ENCODE measurements around the gene RPAP3.

RPAP3 gene

DNA sequence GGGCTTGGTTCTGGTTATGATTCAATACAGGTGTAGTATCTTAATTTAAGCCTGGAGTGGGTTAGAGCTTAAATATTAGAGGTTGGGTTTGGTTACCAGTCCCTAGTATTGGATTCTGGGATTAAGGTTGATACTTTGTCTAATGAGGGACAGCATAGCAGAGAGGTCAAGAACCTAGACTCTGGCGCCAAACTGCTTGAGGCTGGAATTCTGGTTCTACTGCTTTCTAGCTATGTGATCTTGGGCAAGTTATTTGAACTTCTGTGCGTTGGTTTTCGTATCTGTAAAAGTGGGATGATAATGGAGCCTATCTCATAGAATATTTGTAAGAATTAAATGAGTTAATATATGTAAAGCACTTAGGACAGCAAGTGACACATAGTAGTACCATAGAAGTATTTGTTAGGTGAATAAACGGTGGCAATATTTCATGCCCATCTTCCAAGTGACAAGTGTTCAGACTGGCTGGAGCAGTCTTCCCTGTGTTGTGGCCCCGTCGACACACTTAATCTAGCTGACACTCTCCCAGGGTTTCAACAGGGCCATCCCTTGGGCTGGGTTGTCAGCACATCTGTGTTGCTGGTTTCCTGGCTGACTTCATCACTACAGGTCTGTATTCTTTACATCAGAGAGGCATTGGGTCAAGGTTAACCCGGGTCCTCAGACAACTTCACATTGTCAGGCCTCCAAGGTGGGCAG lies 16.5 kb upstream of the RPAP3 start:
- no peak for DNase-seq (ENCODE audit: low read depth in 2 of 2)

DNA sequence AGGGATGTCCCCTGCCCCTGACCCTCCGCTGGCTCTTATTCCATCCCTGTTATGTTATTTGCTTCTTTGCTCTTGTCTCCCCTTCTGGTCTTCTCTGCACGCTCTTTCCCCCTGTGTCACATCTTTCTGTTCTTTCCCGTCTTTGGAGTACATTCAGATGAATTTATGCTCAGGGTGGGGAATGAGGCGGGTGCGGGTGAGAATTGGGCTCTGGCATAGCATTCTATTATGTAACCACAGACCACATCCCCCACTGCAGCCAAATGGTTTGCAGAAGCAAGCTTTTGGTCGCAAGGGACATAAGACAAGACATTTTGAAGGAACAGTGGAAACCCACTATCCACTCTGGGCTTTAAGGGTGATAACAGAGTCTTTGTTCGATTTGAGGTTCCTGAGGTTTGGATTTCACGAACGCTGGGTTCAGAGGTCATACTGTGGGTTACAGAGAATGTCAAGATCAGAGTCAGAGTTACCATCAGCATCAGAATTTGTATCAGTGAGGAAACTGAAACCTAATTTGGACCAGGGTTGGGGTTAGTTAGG lies 15.7 kb upstream of the RPAP3 start:
- no peak for DNase-seq (ENCODE audit: low read depth in 2 of 2)

DNA sequence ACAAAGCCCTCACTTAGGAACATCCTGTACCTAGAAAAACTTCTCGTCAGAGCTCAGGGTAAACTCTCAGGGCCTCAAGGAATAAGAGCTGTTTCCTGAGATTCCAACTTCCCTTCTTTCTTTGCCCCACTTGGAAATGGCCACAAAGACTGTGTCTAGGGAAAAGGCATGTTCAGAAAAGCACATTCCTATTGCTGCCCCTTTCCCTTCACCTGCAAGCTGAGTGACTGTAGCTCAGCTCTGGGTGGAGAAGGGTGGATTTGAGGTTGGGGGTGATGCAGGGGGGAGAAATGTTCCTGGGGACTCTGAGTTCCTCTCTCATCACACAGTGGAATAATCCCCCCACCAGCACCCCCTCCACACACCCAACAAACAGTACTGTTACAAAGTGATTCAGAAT lies 12.7 kb upstream of the RPAP3 start:
- no peak for DNase-seq (ENCODE audit: low read depth in 2 of 2)

DNA sequence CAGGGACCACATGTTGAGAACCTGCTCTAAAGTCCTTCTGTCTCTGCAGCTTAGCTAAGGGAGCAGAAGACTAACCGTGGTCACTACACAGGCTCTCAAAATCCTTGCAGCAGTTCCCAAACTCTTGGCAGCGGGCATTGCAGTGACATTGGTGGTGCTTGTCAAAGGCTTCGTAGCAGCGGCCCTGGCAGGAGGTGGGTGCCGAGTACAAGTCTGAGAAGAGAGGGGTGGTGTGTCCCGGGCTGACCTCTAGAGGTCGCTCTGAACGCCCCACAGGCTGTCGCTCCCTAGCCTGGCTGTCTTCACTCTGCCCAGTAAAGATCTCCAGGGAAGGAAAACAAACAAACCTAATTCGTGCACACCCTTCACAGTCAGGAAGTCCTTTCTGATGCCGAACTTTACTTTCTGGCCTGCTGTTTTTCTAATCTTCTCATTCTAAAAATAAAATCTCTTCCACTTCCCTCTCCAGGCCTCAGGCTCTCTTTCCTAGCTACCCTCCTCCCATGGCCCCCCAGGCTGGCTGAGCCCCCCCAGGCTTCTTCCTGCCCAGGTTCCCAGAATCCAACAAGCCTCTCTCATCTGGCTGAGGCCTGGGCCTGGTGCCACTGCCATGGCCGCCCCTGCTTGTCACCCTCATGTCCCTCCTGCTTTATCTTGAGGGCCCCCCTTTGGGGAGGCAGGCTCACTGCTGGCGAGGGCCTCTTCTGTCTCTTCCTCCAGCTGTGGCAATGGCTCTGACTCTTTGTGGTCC lies 11.8 kb upstream of the RPAP3 start:
- DNase-seq (ENCODE audit: low read depth in 2 of 2) = no peak

DNA sequence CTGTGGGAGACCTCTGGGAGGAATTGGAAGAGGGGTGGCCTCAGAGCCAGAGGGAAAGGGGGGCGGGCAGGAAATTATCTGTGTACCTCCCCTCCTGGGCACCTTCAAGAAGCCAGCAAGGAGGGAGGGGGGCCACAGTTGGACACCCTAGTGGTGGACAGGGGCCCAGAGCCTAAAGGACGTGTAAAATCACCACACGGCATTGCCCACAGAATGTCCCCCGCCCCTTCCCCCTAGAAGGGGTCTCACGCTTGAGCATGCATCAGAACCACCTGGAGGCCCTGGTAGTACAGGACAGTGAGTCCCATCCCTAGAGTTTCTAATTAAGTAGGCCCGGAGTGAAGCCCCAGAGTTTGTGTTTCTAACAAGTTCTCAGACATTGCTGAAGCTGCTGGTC lies 11.2 kb upstream of the RPAP3 start:
- no peak for DNase-seq (ENCODE audit: low read depth in 2 of 2)

DNA sequence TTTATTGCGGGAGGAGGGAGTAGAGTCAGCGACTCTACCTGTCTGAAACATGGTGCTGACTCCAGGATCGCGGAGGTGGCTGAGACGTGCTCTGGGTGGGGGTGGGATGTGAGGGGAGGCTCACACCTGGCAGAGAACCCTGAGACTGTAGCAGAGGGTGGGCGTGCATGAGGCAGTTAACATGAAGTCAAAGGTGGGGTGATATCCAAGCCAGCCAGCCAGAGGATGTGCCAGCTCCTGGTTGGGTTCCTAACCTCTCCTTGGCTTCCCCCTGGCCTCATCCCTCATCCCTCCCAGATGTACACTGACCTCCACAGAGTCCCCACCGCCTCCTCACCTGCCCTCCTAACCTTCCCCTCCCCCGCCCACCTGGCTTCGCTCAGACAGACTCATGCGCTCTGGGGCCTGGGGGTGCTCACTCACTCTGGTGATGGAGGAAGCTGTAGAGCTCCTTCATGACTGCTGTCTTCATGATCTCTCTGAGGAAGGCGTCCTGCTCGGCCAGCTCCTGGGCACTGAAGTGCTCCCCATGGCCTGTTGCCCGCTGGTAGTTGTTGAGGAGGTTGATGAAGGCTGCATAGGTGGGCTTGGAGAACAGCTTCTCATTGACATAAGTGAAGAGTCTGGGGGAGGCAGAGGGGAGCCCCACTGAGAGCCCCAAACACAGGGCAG lies 10.2 kb upstream of the RPAP3 start:
- no peak for DNase-seq (ENCODE audit: low read depth in 2 of 2)

DNA sequence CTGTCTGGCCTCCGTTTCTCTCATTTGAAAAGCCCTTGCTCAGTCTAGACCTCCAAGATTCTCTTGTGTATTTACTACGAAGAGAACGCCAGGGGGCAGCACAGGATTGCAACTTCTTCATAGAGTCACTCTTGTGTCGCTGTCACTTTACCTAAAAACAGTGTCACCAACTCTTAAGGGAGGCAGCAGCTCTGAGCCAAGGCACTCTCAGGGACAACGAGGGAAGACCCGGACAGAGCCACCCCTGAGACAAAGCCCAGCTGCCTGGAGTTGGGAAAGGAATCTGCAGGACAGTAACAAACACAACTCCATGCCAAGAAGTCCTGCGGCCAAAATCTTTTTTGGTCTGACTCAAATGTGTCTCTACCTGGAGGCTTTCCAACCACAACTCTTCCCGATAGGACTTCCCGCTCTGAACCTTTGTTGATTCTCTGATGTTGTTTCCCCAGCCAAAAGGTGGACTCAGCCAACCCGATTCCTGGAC lies 9.6 kb upstream of the RPAP3 start:
- peak; percentile 38 to 66 for DNase-seq (ENCODE audit: low read depth in 2 of 2)

DNA sequence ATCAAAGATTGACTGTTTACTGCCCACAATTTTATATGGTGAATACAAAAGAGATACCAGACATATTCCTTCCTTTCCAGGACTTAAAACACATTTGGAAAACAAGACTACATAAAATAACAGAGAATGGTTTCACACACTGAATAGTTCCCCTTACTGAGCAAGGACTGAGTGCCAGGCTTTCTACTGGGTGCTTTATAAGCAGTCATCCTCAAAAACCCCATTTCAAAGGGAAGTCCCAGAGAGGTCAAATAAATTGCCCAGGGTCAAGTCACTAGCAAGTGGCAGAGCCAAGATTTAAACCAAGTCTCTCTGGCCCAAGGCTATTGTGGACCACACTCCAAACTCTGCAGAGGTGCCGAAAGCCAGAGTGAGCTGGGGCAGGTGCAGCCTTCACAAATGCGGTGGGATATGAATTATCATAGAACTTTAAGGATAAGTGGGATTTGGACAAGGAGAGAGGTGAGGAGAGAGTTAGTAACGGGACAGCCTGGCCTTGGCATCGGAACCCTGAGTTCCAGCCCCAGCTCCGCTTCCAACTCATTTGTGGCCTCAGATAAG lies 9.1 kb upstream of the RPAP3 start:
- DNase-seq (ENCODE audit: low read depth in 2 of 2) = no peak

DNA sequence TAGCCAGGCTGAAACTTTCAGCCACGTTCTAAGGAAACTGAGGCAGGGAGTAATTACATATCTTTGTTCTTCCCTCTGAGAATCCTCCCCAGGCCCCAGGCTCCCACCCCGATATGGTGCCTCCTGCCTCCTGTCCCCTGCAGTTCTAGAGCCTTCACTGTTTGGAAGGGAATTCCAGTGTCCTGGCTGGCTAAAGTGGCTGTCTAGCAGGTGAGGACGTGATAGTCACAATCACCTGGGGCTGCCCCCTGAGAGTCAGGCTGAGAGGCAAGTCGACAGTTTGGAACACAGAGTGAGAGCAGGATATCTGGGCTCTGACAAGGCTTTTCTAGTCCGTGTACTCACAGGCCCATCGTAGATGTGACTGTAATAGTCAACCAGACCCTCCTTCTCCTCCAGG lies 6.3 kb upstream of the RPAP3 start:
- no peak for DNase-seq (ENCODE audit: low read depth in 2 of 2)

DNA sequence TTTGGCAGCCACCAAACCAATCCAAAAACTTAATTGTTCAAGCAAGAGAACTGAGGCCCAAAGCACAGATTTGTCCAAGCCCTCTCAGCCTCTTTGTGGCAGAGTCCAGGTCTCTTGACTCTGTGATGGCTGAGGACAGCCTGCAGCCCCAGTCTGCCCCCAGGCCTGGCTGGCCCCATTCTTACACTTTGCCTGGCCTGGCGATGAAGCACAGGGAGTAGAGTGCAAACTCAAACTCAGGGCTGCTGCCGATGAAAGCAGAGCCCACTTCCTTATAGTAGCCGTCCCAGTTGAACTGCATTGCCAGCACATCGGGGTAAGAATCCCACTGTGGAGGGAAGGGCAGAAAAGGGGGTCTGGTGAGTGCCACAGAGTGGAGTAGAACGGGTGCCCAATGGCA lies 5.6 kb upstream of the RPAP3 start:
- DNase-seq (ENCODE audit: low read depth in 2 of 2) = no peak

DNA sequence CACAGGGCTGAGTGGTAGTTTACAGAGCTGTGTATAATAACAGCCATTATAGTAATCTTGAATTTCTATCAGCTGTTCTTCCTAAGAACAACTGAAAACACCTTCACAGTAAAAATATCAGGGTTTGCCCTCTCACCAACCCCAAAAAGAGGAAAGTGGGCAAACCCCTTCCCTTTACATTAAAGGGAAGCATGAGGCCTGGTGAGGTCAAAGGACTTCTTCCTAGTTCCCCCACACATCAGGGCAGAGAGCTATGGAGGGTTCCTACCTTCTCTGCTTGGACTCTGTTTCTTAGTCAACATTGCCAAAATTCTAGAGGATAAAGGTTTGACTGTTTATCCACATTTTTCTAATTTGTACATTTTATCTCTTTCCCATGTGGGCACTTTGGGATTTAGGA lies 4.4 kb upstream of the RPAP3 start:
- DNase-seq (ENCODE audit: low read depth in 2 of 2) = no peak

DNA sequence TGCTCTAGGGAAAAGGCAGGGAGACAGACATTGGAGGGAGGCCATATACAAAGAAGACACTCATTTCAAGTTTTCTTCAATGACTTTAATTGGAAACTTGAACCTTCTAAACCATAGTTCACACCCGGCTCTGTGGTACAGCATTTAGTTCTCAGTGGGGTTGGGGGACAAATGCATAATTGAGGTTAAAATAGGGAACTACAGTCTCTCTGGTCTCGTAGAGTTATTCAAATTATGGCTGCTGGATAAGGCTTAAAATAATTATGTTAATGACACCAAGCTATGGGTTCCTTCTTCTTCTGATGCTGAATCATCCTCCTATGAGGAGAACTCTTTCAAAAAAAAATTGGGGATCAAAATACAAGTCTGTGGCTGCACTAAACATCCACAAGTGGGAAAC lies 3.8 kb upstream of the RPAP3 start:
- no peak for DNase-seq (ENCODE audit: low read depth in 2 of 2)

DNA sequence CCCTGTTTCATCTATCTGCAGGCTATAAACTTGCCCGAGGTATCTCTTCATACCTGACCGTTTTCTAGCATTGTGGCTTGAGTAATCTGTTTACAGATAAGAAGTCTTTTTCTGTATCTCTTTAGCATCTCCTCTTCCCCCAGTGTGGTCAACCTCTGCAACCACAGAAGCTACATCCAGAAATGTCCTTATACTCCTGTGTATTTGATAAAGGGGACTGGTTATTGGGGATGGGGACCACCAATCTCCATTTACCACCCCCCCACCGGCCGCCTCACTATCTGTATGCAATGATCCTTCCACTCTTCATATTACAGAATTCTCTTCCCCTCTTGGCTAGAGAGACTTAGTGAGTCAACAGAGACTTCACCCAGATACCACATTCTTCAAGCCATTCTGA lies 3.4 kb upstream of the RPAP3 start:
- no peak for DNase-seq (ENCODE audit: low read depth in 2 of 2)

DNA sequence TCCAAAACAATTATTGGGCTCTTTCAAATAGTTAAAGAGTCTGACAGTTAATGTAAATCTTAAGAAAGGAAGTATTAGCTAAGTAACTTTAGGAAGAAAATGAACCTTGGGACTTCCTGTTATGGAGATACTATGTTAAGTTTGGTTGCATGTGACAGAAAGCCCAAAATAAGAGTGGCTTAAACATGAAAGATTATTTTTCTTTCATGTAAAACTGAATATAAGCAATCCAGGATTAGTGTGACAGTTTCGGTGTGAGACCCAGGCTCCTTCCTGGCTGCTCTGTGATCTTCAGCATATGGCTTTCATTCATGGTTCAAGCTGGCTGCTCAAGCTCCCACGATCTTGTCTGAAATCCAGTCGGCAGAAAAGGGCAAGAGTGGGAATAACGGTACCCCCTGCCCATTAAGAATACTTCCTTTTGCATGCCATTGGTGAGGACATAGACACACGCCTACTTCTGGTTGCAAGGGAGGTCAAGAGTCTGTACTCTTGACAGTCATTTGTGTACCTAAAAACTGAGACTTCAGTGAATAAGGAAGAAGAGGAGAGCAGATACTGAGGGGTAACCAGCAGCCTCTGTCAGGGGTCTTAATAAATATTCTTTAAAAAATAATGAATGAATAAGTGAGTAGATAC lies 2.2 kb upstream of the RPAP3 start:
- no peak for DNase-seq (ENCODE audit: low read depth in 2 of 2)

DNA sequence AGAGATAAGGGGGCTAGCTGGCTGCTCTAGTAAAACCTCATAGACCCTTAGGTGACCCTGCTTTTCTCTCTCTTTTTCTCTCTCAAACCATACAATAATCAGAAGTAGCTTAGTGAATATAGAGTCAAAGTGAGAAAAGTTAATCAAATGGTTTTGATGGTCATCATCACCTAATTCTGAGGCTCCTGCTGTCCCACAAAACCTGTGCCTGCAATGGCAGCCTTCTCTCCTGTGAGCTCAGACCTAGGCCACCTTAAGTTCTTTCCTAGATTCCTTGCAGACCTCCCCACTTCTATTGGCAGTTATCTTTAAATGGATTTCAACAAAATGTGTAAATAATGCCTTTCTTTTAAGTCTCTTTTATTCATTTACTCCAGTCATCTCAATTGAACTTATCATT lies 1.5 kb upstream of the RPAP3 start:
- no peak for DNase-seq (ENCODE audit: low read depth in 2 of 2)

DNA sequence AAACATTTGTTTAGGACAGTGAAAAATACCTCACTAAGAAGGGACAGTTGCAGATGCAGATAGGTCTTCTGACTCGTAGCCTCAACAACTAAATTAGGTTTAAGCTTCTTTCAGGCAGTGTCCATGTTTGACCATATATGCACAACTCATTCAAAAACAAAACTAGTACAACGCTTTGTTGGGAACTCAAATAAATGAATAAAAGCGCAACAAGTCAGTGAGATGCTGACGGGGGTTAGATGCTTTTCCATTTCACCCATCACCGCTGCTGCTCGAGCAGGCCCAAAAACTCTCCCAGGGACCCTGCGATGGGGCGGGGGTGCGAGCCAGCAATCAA lies 633 bp downstream of the RPAP3 start:
- DNase-seq (ENCODE audit: low read depth in 2 of 2) = no peak

DNA sequence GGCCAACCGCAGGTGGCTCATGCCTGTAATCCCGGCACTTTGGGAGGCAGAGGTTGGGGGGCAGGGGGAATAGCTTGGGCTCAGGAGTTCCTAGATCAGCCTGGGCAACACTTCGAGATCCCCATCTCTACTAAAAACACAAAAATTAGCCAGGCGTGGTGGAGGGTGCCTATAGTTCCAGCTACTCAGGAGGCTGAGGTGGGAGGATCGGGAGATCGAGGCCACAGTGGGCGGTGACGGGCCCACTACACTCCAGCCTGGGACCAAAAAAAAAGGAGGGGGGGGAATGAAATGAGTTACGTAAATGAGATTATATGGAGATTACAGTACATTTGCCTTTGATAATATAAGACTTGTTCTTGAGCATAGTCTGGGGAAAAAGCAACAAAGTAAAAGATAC lies 1.1 kb downstream of the RPAP3 start:
- no peak for DNase-seq (ENCODE audit: low read depth in 2 of 2)

DNA sequence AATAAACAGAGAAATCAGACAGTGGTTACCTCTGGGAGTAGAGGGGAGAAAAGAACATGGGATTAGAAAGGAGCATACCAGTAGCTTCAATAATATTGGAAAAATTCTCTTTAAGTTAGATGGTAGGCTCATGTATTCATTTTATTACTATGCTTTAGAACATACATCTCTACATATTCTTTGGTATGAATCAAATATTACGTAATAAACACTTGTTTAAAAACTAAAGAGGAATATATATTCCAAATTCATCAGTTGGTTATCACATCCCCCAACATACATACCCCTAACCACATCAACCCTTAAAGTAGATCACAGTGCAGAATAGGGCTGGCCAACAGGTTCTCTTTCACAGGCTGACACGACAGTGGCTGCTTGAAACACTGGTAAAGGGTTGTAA lies 5.6 kb downstream of the RPAP3 start:
- DNase-seq (ENCODE audit: low read depth in 2 of 2) = no peak

DNA sequence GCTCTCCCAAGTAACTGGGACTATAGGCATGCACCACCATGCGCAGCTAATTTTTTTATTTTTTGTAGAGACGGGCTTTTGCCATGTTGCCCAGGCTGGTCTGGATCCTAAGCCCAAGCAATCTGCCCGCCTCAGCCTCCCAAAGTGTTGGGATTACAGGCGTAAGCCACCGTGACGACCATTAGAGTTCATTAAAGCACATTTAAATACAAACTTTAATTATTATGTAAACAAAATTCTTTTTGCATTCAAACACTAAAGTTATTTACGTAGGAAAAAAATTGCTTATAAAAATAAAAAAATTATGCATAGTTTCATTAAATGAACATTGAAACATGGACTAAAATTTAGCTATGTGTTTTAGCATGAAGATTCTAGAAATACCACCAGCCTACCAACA lies 7.2 kb downstream of the RPAP3 start:
- no peak for DNase-seq (ENCODE audit: low read depth in 2 of 2)

DNA sequence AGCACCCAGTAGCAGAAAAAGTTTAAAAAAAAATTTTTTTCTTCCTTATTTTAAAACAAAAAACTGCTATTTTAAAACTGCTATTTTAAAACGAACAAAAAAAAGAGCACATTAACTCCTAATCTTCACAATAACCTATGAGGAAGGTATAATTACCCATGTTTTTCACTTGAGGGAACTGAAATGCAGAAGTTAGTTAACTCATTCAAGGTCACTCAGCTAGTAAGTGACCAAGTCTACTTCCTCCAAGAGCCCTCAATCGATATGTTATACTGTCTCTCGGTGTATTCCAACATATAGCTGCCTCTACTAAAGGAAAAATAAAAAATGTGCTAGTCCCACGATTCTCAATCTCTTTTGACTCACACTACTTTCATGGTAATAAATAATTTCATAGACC lies 7.8 kb downstream of the RPAP3 start:
- no peak for DNase-seq (ENCODE audit: low read depth in 2 of 2)

DNA sequence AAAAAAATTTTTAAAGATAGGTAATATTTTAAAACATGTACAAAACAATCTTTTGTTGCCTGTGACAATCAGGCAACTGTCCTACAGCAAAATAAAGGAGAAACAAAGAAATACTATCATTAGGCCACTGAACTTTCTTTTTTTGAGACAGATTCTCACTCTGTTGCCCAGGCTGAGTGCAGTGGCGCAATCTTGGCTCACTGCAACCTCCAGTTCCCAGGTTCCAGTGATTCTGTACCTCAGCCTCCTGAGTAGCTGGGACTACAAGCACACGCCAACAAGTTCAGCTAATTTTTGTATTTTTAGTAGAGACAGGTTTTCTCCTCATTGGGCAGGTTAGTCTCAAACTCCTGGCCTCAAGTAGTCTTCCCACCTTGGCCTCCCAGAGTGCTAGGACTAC lies 16.6 kb downstream of the RPAP3 start:
- no peak for DNase-seq (ENCODE audit: low read depth in 2 of 2)

DNA sequence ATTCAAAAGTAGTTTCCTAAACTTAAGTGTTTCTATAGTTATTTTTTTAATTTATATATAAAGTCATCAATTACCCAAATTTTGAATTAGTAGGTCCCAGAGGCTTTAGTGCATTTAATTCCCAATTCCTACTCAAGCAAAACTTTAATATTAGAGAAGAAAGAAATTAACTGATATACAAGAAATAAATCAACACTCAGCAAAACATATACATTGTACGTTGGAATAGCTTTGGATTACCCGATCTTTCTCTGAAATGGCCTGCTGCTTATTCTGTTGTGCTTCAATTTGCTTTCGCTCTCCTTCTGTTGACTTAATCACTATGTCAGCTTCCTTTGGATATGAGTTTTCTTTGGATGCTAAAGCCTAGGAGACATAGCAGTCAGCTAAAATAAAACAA lies 18.2 kb downstream of the RPAP3 start:
- DNase-seq (ENCODE audit: low read depth in 2 of 2) = no peak
